GOT3 (cell line): Measurements from ENCODE around the gene ITGA1.
"Not testable (repeated sequence)": the region's sequence is repeated elsewhere in the genome, so short reads cannot be mapped to it uniquely, and the experiment has no call there.

ENCODE experiments used
- DNase-seq: peaks from one replicate; lab custom pipeline; 2025; ENCODE audit warnings: mixed read lengths; lab: John Stamatoyannopoulos, UW

ITGA1 gene

GRCh38 chr5:52787600-52788504 lies at the start of gene ITGA1, which contains the start of gene PELO:
Gene ITGA1 (plus strand): TSS chr5:52787916. CDS start chr5:52788354, 438 bp downstream.
Gene PELO (plus strand): TSS chr5:52787916. CDS start chr5:52800395, 12,479 bp downstream.
- peak; percentile 61 for DNase-seq

GRCh38 chr5:52738095-52738506 lies 49.6 kb upstream of the ITGA1 start:
- no peak for DNase-seq

GRCh38 chr5:52740007-52740406 lies 47.7 kb upstream of the ITGA1 start:
- no peak for DNase-seq

GRCh38 chr5:52743012-52743411 lies 44.7 kb upstream of the ITGA1 start:
- no peak for DNase-seq

- DNase-seq = no peak
Measured at GRCh38 chr5:52743529-52743928, 44.2 kb upstream of the ITGA1 start.

GRCh38 chr5:52743970-52744369 lies 43.7 kb upstream of the ITGA1 start:
- DNase-seq = no peak

GRCh38 chr5:52744867-52745458 lies 42.8 kb upstream of the ITGA1 start:
- DNase-seq = not testable (repeated sequence)

GRCh38 chr5:52746539-52746938 lies 41.2 kb upstream of the ITGA1 start:
- DNase-seq = no peak

GRCh38 chr5:52748590-52748989 lies 39.1 kb upstream of the ITGA1 start:
- DNase-seq = no peak

GRCh38 chr5:52749666-52750065 lies 38.0 kb upstream of the ITGA1 start:
- DNase-seq = no peak

- no peak for DNase-seq
Measured at GRCh38 chr5:52751137-52751536, 36.6 kb upstream of the ITGA1 start.

GRCh38 chr5:52754051-52754450 lies 33.7 kb upstream of the ITGA1 start:
- no peak for DNase-seq

GRCh38 chr5:52757527-52757926 lies 30.2 kb upstream of the ITGA1 start:
- DNase-seq = no peak

GRCh38 chr5:52758014-52758413 lies 29.7 kb upstream of the ITGA1 start:
- no peak for DNase-seq

- no peak for DNase-seq
Measured at GRCh38 chr5:52759331-52759730, 28.4 kb upstream of the ITGA1 start.

GRCh38 chr5:52760695-52761366 lies 26.9 kb upstream of the ITGA1 start:
- DNase-seq = no peak

GRCh38 chr5:52767217-52767743 lies 20.4 kb upstream of the ITGA1 start:
- no peak for DNase-seq

GRCh38 chr5:52767766-52768480 lies 19.8 kb upstream of the ITGA1 start:
- DNase-seq = no peak

- no peak for DNase-seq
Measured at GRCh38 chr5:52769061-52769460, 18.7 kb upstream of the ITGA1 start.

- DNase-seq = no peak
Measured at GRCh38 chr5:52770287-52770939, 17.3 kb upstream of the ITGA1 start.

- no peak for DNase-seq
Measured at GRCh38 chr5:52771343-52772039, 16.2 kb upstream of the ITGA1 start.
